ENCODE results near the gene OTUD7B.

DNA sequence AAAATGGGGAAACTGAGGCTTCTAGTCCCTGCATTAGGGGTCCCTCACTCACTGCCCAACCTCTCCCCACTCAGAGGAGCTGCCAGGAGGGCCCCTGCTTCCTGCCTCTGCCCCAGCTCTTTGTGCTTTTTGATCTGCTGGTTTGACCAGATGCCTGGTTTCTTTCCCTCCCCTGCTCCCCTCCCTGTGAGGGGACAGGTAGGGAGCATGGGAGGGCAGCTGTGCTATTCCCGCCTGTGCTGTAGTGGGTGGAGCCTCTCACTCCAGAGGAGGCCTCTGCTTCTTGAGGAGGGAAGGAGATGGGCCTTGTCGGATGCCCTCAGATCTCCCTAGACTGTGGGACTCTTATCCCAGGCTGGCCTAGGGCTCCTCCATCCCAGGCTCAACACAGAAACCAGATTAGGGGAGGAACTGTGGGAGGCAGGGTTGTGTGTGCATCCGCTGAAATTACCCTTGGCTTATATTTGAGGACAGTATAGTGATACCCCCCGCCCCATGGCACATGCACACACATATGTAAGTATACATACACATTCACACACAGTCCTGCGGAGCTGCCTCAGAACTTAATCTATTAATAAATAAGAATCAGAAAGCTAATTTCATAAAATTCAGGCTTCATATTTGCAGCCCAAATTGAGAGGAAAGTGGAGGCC lies 106.6 kb downstream of the OTUD7B start:
- TF ChIP-seq, protein P1, sequence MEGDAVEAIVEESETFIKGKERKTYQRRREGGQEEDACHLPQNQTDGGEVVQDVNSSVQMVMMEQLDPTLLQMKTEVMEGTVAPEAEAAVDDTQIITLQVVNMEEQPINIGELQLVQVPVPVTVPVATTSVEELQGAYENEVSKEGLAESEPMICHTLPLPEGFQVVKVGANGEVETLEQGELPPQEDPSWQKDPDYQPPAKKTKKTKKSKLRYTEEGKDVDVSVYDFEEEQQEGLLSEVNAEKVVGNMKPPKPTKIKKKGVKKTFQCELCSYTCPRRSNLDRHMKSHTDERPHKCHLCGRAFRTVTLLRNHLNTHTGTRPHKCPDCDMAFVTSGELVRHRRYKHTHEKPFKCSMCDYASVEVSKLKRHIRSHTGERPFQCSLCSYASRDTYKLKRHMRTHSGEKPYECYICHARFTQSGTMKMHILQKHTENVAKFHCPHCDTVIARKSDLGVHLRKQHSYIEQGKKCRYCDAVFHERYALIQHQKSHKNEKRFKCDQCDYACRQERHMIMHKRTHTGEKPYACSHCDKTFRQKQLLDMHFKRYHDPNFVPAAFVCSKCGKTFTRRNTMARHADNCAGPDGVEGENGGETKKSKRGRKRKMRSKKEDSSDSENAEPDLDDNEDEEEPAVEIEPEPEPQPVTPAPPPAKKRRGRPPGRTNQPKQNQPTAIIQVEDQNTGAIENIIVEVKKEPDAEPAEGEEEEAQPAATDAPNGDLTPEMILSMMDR (IDR thresholded peaks at IDR 0.05) = no peak
- no peak for TF ChIP-seq POLR2A (IDR thresholded peaks at IDR 0.05)
